Parathyroid adenoma (tissue), 2 donors: ENCODE measurements around the gene PAX8.
"Not testable (repeated sequence)": the region's sequence is repeated elsewhere in the genome, so short reads cannot be mapped to it uniquely, and the experiment has no call there.

Experiments
- H2AFZ ChIP-seq: fragments of 300-600 bp; sonication (generic); one replicate; pipeline ENCODE4 v1.7.0; 2017; ENCODE audit warnings: antibody characterized with exemption, mild to moderate bottlenecking
- H3K27ac ChIP-seq: fragments of 300-600 bp; sonication (generic); one replicate; pipeline ENCODE4 v1.7.0; 2017
- H3K27me3 ChIP-seq: fragments of 300-600 bp; sonication (generic); one replicate; pipeline ENCODE4 v1.7.0; 2017; ENCODE audit warnings: low read length; ENCODE audit not compliant: control insufficient read depth, insufficient read depth
- H3K36me3 ChIP-seq: fragments of 300-600 bp; sonication (generic); one replicate; pipeline ENCODE4 v1.7.0; 2017; ENCODE audit warnings: low read length; ENCODE audit not compliant: control insufficient read depth, insufficient read depth
- H3K4me1 ChIP-seq: fragments of 300-600 bp; sonication (generic); one replicate; pipeline ENCODE4 v1.7.0; 2017; ENCODE audit warnings: control low read depth
- H3K4me2 ChIP-seq: fragments of 300-600 bp; sonication (generic); one replicate; pipeline ENCODE4 v1.7.0; 2017; ENCODE audit warnings: low read length
- H3K4me3 ChIP-seq: fragments of 300-600 bp; sonication (generic); one replicate; pipeline ENCODE4 v1.7.0; 2017; ENCODE audit warnings: low read depth, low read length
- H3K79me2 ChIP-seq: fragments of 300-600 bp; sonication (generic); one replicate; pipeline ENCODE4 v1.7.0; 2017; ENCODE audit warnings: control low read depth
- H3K9ac ChIP-seq: fragments of 300-600 bp; sonication (generic); one replicate; pipeline ENCODE4 v1.7.0; 2017; ENCODE audit warnings: mild to moderate bottlenecking
- H3K9me3 ChIP-seq: fragments of 300-600 bp; sonication (generic); one replicate; pipeline ENCODE4 v1.7.0; 2017; ENCODE audit warnings: low read length; ENCODE audit not compliant: control insufficient read depth
- TF ChIP-seq, protein P1 (sequence below): fragments of 300-600 bp; sonication (generic); IDR thresholded peaks from one replicate; pipeline ENCODE4 v1.7.0; 2017; ENCODE audit warnings: antibody characterized with exemption, mild to moderate bottlenecking
- donor health status: primary hyperparathyroidism.

PAX8 gene

DNA sequence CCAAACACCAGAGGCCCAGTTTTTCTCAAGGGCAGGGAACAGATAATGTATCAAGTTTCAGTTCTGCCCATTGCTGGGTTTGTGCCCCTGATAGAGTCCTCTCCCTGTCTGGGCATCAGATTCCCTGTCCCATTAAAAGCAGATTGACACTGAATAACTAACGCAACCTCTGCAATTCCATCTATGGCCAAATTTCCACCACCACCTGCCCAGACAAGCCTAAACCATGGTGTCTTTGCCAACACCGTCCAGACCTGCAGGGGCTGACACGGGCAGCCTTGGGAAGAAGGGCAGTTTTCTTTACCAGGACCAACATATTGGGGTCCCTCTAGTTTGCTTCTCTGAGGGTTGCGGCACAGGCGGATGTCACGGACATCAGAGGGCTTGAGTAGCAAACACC is 26.4 kb upstream of the PAX8 start:
- TF ChIP-seq, protein P1, sequence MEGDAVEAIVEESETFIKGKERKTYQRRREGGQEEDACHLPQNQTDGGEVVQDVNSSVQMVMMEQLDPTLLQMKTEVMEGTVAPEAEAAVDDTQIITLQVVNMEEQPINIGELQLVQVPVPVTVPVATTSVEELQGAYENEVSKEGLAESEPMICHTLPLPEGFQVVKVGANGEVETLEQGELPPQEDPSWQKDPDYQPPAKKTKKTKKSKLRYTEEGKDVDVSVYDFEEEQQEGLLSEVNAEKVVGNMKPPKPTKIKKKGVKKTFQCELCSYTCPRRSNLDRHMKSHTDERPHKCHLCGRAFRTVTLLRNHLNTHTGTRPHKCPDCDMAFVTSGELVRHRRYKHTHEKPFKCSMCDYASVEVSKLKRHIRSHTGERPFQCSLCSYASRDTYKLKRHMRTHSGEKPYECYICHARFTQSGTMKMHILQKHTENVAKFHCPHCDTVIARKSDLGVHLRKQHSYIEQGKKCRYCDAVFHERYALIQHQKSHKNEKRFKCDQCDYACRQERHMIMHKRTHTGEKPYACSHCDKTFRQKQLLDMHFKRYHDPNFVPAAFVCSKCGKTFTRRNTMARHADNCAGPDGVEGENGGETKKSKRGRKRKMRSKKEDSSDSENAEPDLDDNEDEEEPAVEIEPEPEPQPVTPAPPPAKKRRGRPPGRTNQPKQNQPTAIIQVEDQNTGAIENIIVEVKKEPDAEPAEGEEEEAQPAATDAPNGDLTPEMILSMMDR: no peak
- Histone ChIP-seq H2AFZ (no peak overlapping the region), H3K4me1 (no peaks in the 10 kb centered on the region), H3K9ac (no peak overlapping the region), H3K27me3 (no peaks in the 10 kb centered on the region), H3K27ac (no peak overlapping the region), H3K9me3 (no peaks in the 10 kb centered on the region), H3K4me3 (no peak overlapping the region), H3K79me2 (no peaks in the 10 kb centered on the region), H3K36me3 (no peaks in the 10 kb centered on the region), H3K4me2 (no peak overlapping the region)

DNA sequence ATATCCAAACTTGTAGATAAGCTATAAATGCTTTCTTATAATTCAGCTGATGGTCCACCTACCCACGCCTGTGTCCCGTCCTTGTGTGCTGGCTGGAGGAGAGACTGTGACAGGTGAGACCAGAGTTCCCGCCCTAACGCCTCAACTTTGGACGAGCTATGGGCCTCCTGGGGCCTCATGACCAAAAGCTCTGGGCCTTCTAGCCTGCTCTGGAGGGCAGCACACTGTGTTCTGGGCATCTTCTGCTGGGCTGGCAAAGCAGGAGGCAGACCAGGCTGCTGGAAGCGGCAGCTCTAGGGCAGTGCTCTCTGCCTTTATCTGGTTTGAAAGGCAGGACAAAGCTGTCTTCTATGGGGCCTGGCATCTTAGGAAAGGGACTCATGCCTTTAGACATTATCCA is 26.0 kb upstream of the PAX8 start:
- no peak overlapping the region for H3K4me3 ChIP-seq
- no peak overlapping the region for H3K27ac ChIP-seq
- H3K27me3 ChIP-seq: no peaks in the 10 kb centered on the region
- H3K9me3 ChIP-seq: no peaks in the 10 kb centered on the region
- no peak overlapping the region for H3K9ac ChIP-seq
- no peak overlapping the region for H2AFZ ChIP-seq
- H3K79me2 ChIP-seq: no peaks in the 10 kb centered on the region
- H3K36me3 ChIP-seq: no peaks in the 10 kb centered on the region
- no peaks in the 10 kb centered on the region for H3K4me1 ChIP-seq
- TF ChIP-seq, protein P1: no peak
- no peak overlapping the region for H3K4me2 ChIP-seq

DNA sequence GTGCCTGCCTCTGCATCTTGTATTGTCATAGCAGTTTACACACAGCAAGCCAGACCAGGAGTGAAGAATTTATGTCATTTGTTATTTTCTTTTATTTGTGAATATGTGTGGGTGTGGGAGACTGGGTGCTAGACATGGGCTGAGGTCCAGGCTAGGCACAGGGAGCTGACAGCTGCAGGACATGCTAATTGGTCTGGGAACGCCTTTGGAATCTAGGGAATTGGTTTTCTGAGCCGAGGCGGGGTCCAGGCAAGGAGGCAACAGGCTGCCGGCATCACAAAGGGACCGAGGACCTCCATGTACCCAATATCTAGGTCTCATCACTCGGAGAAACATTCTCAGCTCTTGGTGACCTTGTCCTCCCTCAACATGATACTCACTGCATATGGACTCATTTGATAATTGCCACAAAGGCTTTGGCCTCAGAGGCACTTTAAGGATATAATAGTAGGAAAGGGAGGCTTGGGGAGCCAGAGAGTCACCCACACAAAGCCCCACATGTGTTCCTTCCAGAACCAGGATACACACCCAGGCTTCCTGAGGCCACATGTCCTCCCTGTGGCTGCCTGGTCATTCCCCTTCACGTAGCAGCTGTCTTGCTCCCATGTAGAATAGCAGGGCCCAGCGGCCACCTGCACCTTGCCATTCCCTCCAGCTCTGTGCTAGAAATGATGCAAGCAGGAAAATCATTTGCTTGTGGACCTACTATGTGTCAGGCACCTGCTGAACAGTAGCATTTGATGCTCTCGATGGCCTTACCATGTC is 23.7 kb upstream of the PAX8 start:
- H2AFZ ChIP-seq, H3K4me1 ChIP-seq, H3K79me2 ChIP-seq, H3K27ac ChIP-seq, H3K4me3 ChIP-seq, H3K27me3 ChIP-seq, H3K9me3 ChIP-seq, H3K36me3 ChIP-seq, H3K9ac ChIP-seq, H3K4me2 ChIP-seq: not testable (repeated sequence)

DNA sequence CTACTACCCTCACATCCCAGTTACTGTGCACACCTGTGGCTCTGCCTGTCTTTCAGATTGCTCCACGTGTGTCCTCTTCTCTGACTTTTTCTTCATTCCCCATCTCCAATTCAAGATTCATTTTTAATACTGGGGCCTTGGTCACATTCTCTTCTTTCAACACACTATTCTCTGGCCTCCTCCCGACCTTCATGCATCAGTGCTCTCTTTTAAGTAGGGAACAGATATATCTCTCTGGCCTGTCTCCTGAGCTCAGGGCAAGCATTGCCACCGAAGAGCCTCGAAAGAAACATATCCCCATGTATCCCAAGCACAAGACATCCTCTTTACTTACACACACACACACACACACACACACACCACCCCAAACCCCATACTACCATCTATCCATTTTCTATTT is 21.6 kb upstream of the PAX8 start:
- H3K27me3 ChIP-seq: no peaks in the 10 kb centered on the region

DNA sequence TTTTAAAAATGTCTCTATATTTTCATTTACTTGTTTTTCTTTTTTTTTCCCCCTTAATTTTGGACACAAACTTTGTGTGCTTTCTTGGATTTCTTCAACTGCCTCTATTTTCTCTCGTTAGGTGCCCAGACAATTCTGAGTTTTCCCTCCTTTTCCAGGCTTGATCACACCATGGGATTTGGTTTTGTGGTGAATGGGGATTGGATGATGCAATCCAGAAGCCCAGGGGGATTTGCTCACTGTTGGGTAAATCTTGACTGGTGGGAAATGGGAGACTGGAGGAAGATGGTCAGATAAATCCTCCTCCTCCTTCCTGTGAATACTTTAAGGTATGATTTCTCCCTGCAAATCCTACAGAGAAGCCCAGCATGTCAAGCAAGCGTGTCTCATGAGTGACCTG is 19.5 kb upstream of the PAX8 start:
- no peaks in the 10 kb centered on the region for H3K27me3 ChIP-seq
- H3K36me3 ChIP-seq: no peaks in the 10 kb centered on the region
- no peaks in the 10 kb centered on the region for H3K79me2 ChIP-seq
- no peak overlapping the region for H3K9ac ChIP-seq
- no peak overlapping the region for H2AFZ ChIP-seq
- no peaks in the 10 kb centered on the region for H3K9me3 ChIP-seq
- TF ChIP-seq, protein P1: no peak
- no peaks in the 10 kb centered on the region for H3K4me1 ChIP-seq
- H3K4me3 ChIP-seq: no peak overlapping the region
- no peak overlapping the region for H3K27ac ChIP-seq
- no peak overlapping the region for H3K4me2 ChIP-seq

More for the DNA sequence above, 21.6 kb upstream of the PAX8 start:
- Histone ChIP-seq H2AFZ (no peak overlapping the region), H3K9me3 (no peaks in the 10 kb centered on the region), H3K4me1 (no peaks in the 10 kb centered on the region), H3K36me3 (no peaks in the 10 kb centered on the region), H3K79me2 (no peaks in the 10 kb centered on the region), H3K9ac (no peak overlapping the region), H3K4me3 (no peak overlapping the region), H3K27ac (no peak overlapping the region), H3K4me2 (no peak overlapping the region)
- TF ChIP-seq, protein P1: no peak

DNA sequence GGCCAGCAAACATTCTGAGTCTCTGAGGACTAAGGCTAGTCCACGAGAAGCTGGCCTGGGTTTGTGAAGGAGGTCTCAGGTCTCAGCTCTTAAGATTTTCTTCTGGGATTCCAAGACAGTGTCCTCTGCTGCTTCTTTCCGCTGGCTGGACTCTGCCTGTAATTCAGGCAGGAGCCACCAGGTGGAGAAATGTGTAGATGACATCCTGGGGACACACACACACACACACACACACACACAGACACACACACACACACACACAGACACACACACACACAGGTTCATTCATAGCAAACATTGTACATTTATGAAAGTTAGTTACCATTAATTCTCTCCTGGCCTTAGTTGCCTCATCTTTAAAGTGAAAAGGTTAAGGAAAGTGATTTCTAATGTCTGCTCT is 18.9 kb upstream of the PAX8 start:
- H3K36me3 ChIP-seq, H3K27ac ChIP-seq, H3K4me2 ChIP-seq, H3K4me3 ChIP-seq, H3K4me1 ChIP-seq, H3K9ac ChIP-seq, H2AFZ ChIP-seq, H3K27me3 ChIP-seq, H3K9me3 ChIP-seq, H3K79me2 ChIP-seq: not testable (repeated sequence)
